HG03045 (cell line): ENCODE measurements around the gene PLIN1.

Source experiments
- ATAC-seq: cut with Tn5 transposase; IDR thresholded peaks from one replicate; pipeline ENCODE4 v1.9.1; 2021; ENCODE audit warnings: mild to moderate bottlenecking, moderate library complexity; ENCODE audit not compliant: unreplicated experiment

Gene PLIN1

GRCh38 chr15:89630260-89630659 lies 48.9 kb downstream of the PLIN1 start:
- no peak for ATAC-seq

- ATAC-seq, result no peak
Observed at GRCh38 chr15:89629829-89630228, 49.3 kb downstream of the PLIN1 start.

DNA sequence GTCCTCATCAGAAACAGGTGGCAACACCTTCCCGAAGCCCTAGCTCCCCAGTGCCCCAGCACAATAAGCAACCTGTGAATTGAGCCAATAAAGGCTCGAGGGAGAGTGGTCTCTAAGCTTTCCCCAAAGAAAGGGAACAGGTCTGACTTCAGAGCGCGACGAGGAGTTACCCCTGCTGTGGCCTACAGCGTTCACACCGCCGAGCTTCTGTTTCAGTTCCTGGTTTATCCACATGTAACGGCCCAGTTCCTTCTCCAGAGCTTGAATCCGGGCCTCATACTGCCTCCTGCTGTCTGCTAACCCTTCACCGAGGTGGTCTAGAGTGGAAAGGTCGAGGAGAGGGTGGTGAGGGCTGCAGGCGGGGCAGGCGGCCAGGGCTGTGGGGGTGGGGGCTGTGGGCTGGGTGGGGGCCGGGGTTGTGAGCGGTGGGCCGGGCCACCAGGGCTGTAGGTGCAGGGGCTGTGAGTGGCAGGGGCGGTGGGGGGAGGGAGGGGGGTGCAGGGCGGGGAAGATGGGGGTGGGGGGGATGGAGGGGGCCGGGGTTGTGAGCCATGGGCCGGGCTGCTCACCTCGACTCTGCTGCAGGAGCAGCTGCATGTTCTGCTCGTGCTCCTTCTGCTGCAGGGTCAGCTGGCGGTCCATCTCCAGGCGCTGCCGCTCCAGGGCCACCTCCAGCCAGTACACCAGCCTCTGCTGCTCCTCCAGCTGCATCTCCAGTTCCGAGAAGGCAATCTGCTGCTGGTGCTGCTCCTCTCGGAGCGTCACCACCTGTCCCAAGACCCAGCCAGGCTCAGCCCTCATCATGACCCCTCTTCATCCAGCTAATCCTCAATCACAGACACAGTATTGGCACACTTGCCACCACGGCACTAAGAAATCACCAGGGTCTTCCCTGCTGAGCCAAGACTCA lies 50.1 kb downstream of the PLIN1 start:
- ATAC-seq, result no peak

- ATAC-seq, result no peak
Observed at GRCh38 chr15:89628301-89628700, 50.9 kb downstream of the PLIN1 start.

GRCh38 chr15:89627256-89627970 lies 51.8 kb downstream of the PLIN1 start:
- no peak for ATAC-seq

- ATAC-seq, result no peak
Observed at GRCh38 chr15:89625716-89626115, 53.5 kb downstream of the PLIN1 start.

GRCh38 chr15:89623165-89623564 lies 56.0 kb downstream of the PLIN1 start:
- no peak for ATAC-seq

DNA sequence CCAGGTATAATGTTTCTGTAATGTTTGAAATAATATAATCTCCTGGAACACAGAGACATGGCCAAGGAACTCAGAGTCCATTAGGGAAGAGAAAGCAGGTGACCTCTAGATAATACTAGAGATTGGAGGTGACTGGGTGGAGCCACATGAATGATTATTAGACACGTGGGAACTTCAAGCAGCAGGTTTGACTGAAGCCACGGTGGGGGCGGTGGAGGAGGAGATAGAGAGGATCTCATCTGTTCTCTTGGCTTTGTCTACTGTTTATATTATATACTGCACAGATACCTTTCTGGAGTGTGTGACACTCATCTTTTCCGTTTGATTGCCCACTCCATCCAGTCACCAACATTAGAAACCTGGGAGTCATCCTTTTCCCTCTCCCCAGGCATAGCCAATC lies 57.6 kb downstream of the PLIN1 start:
- no peak for ATAC-seq

- ATAC-seq, result no peak
Observed at GRCh38 chr15:89616228-89616627, 62.9 kb downstream of the PLIN1 start.

DNA sequence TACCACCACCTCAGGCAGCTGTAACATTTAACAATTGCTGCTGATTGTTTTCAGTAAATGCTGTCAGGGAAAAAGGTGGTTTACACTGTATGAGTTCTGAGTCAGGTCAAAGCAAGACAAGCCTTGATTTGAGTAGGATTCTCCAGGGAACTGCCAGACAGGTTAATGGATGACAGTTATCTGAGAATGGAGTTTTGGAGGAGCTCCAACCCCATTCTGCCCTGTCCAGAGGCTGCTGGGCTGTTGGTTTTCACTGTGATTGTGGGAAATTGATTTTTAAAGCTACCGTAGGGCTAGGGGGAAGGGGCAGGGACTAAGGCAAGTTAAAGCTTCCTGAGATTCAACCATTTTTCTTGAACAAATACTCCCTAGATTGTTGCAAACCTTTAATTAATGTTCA lies 64.0 kb downstream of the PLIN1 start:
- ATAC-seq, result no peak
